NT2/D1 (cell line): ENCODE data around the gene CYB5A.

Source experiments
- SUZ12 ChIP-seq: IDR thresholded peaks from 2 replicates; pipeline ENCODE4 v1.6.1; 2011; ENCODE audit not compliant: insufficient read length, insufficient read depth; ENCODE audit errors: extremely low read depth
- ZNF274 ChIP-seq: IDR thresholded peaks from 2 replicates; pipeline ENCODE4 v1.6.1; 2011; ENCODE audit warnings: mild to moderate bottlenecking, low read depth, low read length

DNA sequence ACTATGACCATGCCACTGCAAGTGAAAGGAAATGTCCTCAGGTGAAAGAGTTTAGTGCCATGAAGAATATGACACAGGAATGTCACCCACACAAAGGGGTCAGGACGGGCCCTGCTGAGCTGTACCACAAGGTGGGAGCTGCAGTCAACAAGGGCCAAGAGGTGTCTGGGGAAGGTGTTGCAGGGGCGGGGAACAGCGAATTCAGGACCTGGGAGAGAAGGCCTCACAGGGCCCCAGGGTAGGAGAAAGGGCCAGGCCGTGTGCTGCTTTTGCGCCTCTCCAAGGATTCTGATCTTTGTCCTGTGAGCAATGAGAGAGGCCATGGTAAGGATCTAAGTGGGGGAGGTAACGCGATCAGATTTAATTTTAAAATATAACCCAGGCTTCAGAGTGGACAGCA lies 23.6 kb downstream of the CYB5A start:
- TF ChIP-seq ZNF274: no peak
- TF ChIP-seq SUZ12: no peak
